Midbrain (tissue), 1 donor: ENCODE data around the gene ZNF593.

Experiments used
- DNase-seq: peaks from one replicate; lab custom pipeline; 2025; lab: John Stamatoyannopoulos, UW

ZNF593 gene

GRCh38 chr1:26169669-26170471 lies at the start of gene ZNF593:
Gene ZNF593 (plus strand): TSS chr1:26169908. CDS start chr1:26169984, 76 bp downstream.
- peak; percentile 92 for DNase-seq

- no peak for DNase-seq
Measured at GRCh38 chr1:26121854-26122773, 47.6 kb upstream of the ZNF593 start.

- DNase-seq, result no peak
Measured at GRCh38 chr1:26122988-26123973, 46.4 kb upstream of the ZNF593 start.

GRCh38 chr1:26124418-26125331 lies 45.0 kb upstream of the ZNF593 start:
- DNase-seq, result no peak

GRCh38 chr1:26125382-26125781 lies 44.3 kb upstream of the ZNF593 start:
- no peak for DNase-seq

GRCh38 chr1:26125946-26126320 lies 43.8 kb upstream of the ZNF593 start:
- DNase-seq, result no peak

GRCh38 chr1:26126321-26127084 lies 43.2 kb upstream of the ZNF593 start:
- no peak for DNase-seq

- no peak for DNase-seq
Measured at GRCh38 chr1:26127235-26128163, 42.2 kb upstream of the ZNF593 start.

GRCh38 chr1:26129778-26130177 lies 39.9 kb upstream of the ZNF593 start:
- no peak for DNase-seq

GRCh38 chr1:26130695-26131094 lies 39.0 kb upstream of the ZNF593 start:
- no peak for DNase-seq

- DNase-seq, result no peak
Measured at GRCh38 chr1:26132128-26132833, 37.4 kb upstream of the ZNF593 start.

GRCh38 chr1:26132834-26133167 lies 36.9 kb upstream of the ZNF593 start:
- DNase-seq, result no peak

- no peak for DNase-seq
Measured at GRCh38 chr1:26134466-26134865, 35.2 kb upstream of the ZNF593 start.

- no peak for DNase-seq
Measured at GRCh38 chr1:26138974-26139558, 30.6 kb upstream of the ZNF593 start.

- DNase-seq, result no peak
Measured at GRCh38 chr1:26142159-26142558, 27.5 kb upstream of the ZNF593 start.

GRCh38 chr1:26145041-26145959 lies 24.4 kb upstream of the ZNF593 start:
- peak; percentile 84 for DNase-seq

GRCh38 chr1:26145960-26146294 lies 23.8 kb upstream of the ZNF593 start:
- DNase-seq, result no peak
